ENCODE data around the gene AGAP3. TPM values are rescaled to one million over a fixed set of nuclear protein-coding genes. Genes with fewer than 3 reads are reported as not detected.

The AGAP3 gene
- total RNA-seq, 4 donors from 2014 or later, result 54.9 to 74.4 (median 63.8) TPM

- H3K27ac ChIP-seq, result peak overlapping the region; percentile 95 to 98 (median 96)
- TF ChIP-seq CTCF (IDR thresholded peaks at IDR 0.05) (no peak), POLR2AphosphoS5 (IDR thresholded peaks at IDR 0.05) (peak in 1 of 3 donors; percentile 13)
- peak overlapping the region; percentile 48 to 80 (median 76) for H3K4me3 ChIP-seq
- no peaks in the 10 kb centered on the region for H3K9me3 ChIP-seq
- WGBS, 2 donors (ENCODE audit: low coverage in 1 of 2), result 9% methylated on average over 14 of the region's 21 CpGs; no CpG with 5 or more reads in 1 of the 2 donors
- intact Hi-C loops (cut with DNase I; ENCODE audit: low total_unique reads), result no loop called here
- in situ Hi-C loops (cut with MboI; ENCODE audit: low pct_ligation_motif_present in 1 of 4, low pct_unique_long_range_greater_than_20kb in 1 of 4, low sequenced_read_pairs in 3 of 4), result no loop called here
- peaks cover 27 to 59% (median 56%) of the 10 kb centered on the region in 4 donors for H3K4me1 ChIP-seq
- peak; percentile 58 for DNase-seq
- H3K36me3 ChIP-seq, result peaks cover 0 to 13% (median 0%) of the 10 kb centered on the region in 4 donors
- H3K27me3 ChIP-seq, result no peaks in the 10 kb centered on the region
Measured at GRCh38 chr7:151060416-151061212, 25.7 kb upstream of the AGAP3 start.

GRCh38 chr7:151061213-151062110, 24.8 kb upstream of the AGAP3 start:
- no peaks in the 10 kb centered on the region for H3K9me3 ChIP-seq
- WGBS, 2 donors (ENCODE audit: low coverage in 1 of 2), result 62 to 79% methylated on average over 7 to 32 of the region's 33 CpGs
- peaks cover 27 to 59% (median 56%) of the 10 kb centered on the region in 4 donors for H3K4me1 ChIP-seq
- H3K36me3 ChIP-seq, result peaks cover 0 to 18% (median 0%) of the 10 kb centered on the region in 4 donors
- peak overlapping the region; percentile 95 to 98 (median 96) for H3K27ac ChIP-seq
- peak overlapping the region in 2 of 4 donors; percentile 3 to 76 for H3K4me3 ChIP-seq
- intact Hi-C loops (cut with DNase I; ENCODE audit: low total_unique reads) (no loop called here), in situ Hi-C loops (cut with MboI; ENCODE audit: low pct_ligation_motif_present in 1 of 4, low pct_unique_long_range_greater_than_20kb in 1 of 4, low sequenced_read_pairs in 3 of 4) (no loop called here)
- no peak for DNase-seq
- TF ChIP-seq EP300 (IDR thresholded peaks at IDR 0.05; ENCODE audit: low read depth) (no peak), POLR2AphosphoS5 (IDR thresholded peaks at IDR 0.05) (no peak), CTCF (IDR thresholded peaks at IDR 0.05) (no peak), POLR2A (IDR thresholded peaks at IDR 0.05) (no peak)
- H3K27me3 ChIP-seq, result no peaks in the 10 kb centered on the region

- H3K27ac ChIP-seq, result peak overlapping the region; percentile 95 to 98 (median 96)
- H3K4me3 ChIP-seq, result peak overlapping the region in 1 of 4 donors; percentile 35
- peaks cover 24 to 54% (median 51%) of the 10 kb centered on the region in 4 donors for H3K4me1 ChIP-seq
- intact Hi-C loops (cut with DNase I; ENCODE audit: low total_unique reads), result no loop called here
- TF ChIP-seq CTCF (IDR thresholded peaks at IDR 0.05) (no peak), EP300 (IDR thresholded peaks at IDR 0.05; ENCODE audit: low read depth) (no peak), POLR2A (IDR thresholded peaks at IDR 0.05) (no peak), POLR2AphosphoS5 (IDR thresholded peaks at IDR 0.05) (no peak)
- 41% methylated on average over 8 of the region's 11 CpGs; no CpG with 5 or more reads in 1 of the 2 donors for WGBS, 2 donors (ENCODE audit: low coverage in 1 of 2)
- DNase-seq, result no peak
- H3K9me3 ChIP-seq, result no peaks in the 10 kb centered on the region
- peaks cover 0 to 24% (median under 1%) of the 10 kb centered on the region in 4 donors for H3K36me3 ChIP-seq
- in situ Hi-C loops (cut with MboI; ENCODE audit: low pct_ligation_motif_present in 1 of 4, low pct_unique_long_range_greater_than_20kb in 1 of 4, low sequenced_read_pairs in 3 of 4), result no loop called here
- no peaks in the 10 kb centered on the region for H3K27me3 ChIP-seq
Measured at GRCh38 chr7:151062111-151062398, 24.2 kb upstream of the AGAP3 start.
